Measurements from ENCODE around the gene TNFAIP2. TPM values are rescaled to one million over a fixed set of nuclear protein-coding genes. Genes with fewer than 3 reads are reported as not detected.

Gene TNFAIP2
- total and polyA plus RNA-seq, 4 donors: 8.9 to 32.0 (median 22.4) TPM

GRCh38 chr14:103095210-103095778 is 28.0 kb upstream of the TNFAIP2 start:
- no peaks in the 10 kb centered on the region for H3K9me3 ChIP-seq (ENCODE audit: control insufficient read depth in 4 of 4, low read length in 3 of 4)
- WGBS: 39% methylated on average over 11 of the region's 11 CpGs
- peak overlapping the region; percentile 78 to 86 for H3K27ac ChIP-seq (ENCODE audit: low read depth in 1 of 2, low read length in 2 of 2)
- TF ChIP-seq HNF4G (IDR thresholded peaks at IDR 0.05) (no peak), YY1 (IDR thresholded peaks at IDR 0.05) (peak; percentile 76)
- peaks cover 11 to 72% (median 43%) of the 10 kb centered on the region in 4 donors for H3K4me1 ChIP-seq (ENCODE audit: control insufficient read depth in 4 of 4, insufficient read depth in 4 of 4, low read length in 3 of 4)
- H3K4me3 ChIP-seq (ENCODE audit: low read depth in 1 of 3, low read length in 3 of 3): peak overlapping the region; percentile 35 to 79 (median 58)
- peak overlapping the region; percentile 15 to 86 for H3K9ac ChIP-seq (ENCODE audit: low read depth in 1 of 2, low read length in 2 of 2)
- no peaks in the 10 kb centered on the region for H3K36me3 ChIP-seq (ENCODE audit: control insufficient read depth in 4 of 4, insufficient read depth in 3 of 4, low read depth in 1 of 4, low read length in 3 of 4)
- no peak for DNase-seq (ENCODE audit: low spot score)
- no peaks in the 10 kb centered on the region for H3K27me3 ChIP-seq (ENCODE audit: control insufficient read depth in 4 of 4, insufficient read depth in 4 of 4, low read length in 3 of 4)

- peaks cover 12 to 77% (median 50%) of the 10 kb centered on the region in 4 donors for H3K4me1 ChIP-seq (ENCODE audit: control insufficient read depth in 4 of 4, insufficient read depth in 4 of 4, low read length in 3 of 4)
- TF ChIP-seq, protein P1, sequence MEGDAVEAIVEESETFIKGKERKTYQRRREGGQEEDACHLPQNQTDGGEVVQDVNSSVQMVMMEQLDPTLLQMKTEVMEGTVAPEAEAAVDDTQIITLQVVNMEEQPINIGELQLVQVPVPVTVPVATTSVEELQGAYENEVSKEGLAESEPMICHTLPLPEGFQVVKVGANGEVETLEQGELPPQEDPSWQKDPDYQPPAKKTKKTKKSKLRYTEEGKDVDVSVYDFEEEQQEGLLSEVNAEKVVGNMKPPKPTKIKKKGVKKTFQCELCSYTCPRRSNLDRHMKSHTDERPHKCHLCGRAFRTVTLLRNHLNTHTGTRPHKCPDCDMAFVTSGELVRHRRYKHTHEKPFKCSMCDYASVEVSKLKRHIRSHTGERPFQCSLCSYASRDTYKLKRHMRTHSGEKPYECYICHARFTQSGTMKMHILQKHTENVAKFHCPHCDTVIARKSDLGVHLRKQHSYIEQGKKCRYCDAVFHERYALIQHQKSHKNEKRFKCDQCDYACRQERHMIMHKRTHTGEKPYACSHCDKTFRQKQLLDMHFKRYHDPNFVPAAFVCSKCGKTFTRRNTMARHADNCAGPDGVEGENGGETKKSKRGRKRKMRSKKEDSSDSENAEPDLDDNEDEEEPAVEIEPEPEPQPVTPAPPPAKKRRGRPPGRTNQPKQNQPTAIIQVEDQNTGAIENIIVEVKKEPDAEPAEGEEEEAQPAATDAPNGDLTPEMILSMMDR (IDR thresholded peaks at IDR 0.05; ENCODE audit: low read depth, low read length, missing input control): no peak
- TF ChIP-seq HNF4A (conservative IDR thresholded peaks at IDR 0.05): no peak
- no peak for TF ChIP-seq RXRA (IDR thresholded peaks at IDR 0.05)
- no peak for TF ChIP-seq YY1 (IDR thresholded peaks at IDR 0.05)
- no peak for TF ChIP-seq EGR1 (IDR thresholded peaks at IDR 0.05; ENCODE audit: low read depth in 2 of 2)
- TF ChIP-seq HNF4G (IDR thresholded peaks at IDR 0.05): no peak
- TF ChIP-seq RAD21 (IDR thresholded peaks at IDR 0.05): no peak
- no peak overlapping the region for H3K27ac ChIP-seq (ENCODE audit: low read depth in 1 of 2, low read length in 2 of 2)
- H3K4me3 ChIP-seq (ENCODE audit: low read depth in 1 of 3, low read length in 3 of 3): no peak overlapping the region
- no peaks in the 10 kb centered on the region for H3K9me3 ChIP-seq (ENCODE audit: control insufficient read depth in 4 of 4, low read length in 3 of 4)
- no peaks in the 10 kb centered on the region for H3K27me3 ChIP-seq (ENCODE audit: control insufficient read depth in 4 of 4, insufficient read depth in 4 of 4, low read length in 3 of 4)
- DNase-seq (ENCODE audit: low spot score): no peak
- no peak overlapping the region for H3K9ac ChIP-seq (ENCODE audit: low read depth in 1 of 2, low read length in 2 of 2)
- H3K36me3 ChIP-seq (ENCODE audit: control insufficient read depth in 4 of 4, insufficient read depth in 3 of 4, low read depth in 1 of 4, low read length in 3 of 4): no peaks in the 10 kb centered on the region
- 84% methylated on average over 4 of the region's 4 CpGs for WGBS
Measured at GRCh38 chr14:103096387-103096786, 26.9 kb upstream of the TNFAIP2 start.

DNA sequence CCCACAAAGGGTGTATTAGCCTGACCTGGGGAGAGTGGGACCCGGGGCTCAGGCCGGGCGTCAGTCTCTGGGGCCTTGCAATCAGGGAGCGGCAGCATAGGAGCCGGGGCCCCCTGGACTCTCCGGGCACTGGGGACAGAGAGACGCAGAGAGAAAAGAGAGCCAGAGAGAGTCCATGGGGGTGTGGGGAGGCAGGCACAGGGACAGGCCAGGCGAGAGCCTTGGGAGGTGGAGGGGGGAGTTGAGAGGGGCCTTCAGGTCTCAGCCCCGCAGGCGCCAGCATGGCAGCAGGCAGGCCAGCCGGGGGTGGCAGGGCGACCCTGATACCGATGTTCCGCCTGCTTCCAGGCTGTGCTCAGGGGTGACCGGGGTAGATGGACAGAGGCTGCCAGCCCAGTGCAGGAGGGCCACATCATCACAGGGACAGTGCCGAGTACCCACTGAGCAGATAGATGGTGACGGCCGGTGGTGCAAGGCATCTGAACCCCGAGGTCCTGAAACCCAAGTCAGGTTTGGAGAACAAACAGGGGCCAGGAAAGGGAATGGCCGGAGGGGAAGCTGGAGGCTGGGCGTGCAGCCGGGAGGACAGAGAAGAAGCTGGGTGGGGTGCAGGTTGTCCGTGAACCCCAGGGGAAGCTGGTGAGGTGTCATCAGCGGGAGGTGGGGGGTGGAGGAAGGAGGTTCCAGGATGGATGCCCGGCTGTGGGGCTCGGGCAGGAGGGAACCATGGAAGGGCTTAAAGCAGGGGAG is 25.8 kb upstream of the TNFAIP2 start:
- H3K9me3 ChIP-seq (ENCODE audit: control insufficient read depth in 4 of 4, low read length in 3 of 4): no peaks in the 10 kb centered on the region
- no peaks in the 10 kb centered on the region for H3K36me3 ChIP-seq (ENCODE audit: control insufficient read depth in 4 of 4, insufficient read depth in 3 of 4, low read depth in 1 of 4, low read length in 3 of 4)
- H3K27ac ChIP-seq (ENCODE audit: low read depth in 1 of 2, low read length in 2 of 2): peak overlapping the region; percentile 91 to 94
- H3K9ac ChIP-seq (ENCODE audit: low read depth in 1 of 2, low read length in 2 of 2): no peak overlapping the region
- TF ChIP-seq ZBTB33 (IDR thresholded peaks at IDR 0.05) (no peak), NR2F2 (IDR thresholded peaks at IDR 0.05) (no peak), JUND (IDR thresholded peaks at IDR 0.05) (no peak), RAD21 (IDR thresholded peaks at IDR 0.05) (no peak), HNF4A (conservative IDR thresholded peaks at IDR 0.05) (no peak), YY1 (IDR thresholded peaks at IDR 0.05) (no peak), TAF1 (conservative IDR thresholded peaks at IDR 0.05) (no peak), EGR1 (IDR thresholded peaks at IDR 0.05; ENCODE audit: low read depth in 2 of 2) (no peak), FOXA2 (IDR thresholded peaks at IDR 0.05) (no peak), GABPA (IDR thresholded peaks at IDR 0.05 in 1 of 2, conservative IDR thresholded peaks at IDR 0.05 in 1 of 2) (no peak), HNF4G (IDR thresholded peaks at IDR 0.05) (no peak), FOXA1 (IDR thresholded peaks at IDR 0.05) (no peak), SP1 (IDR thresholded peaks at IDR 0.05) (no peak)
- TF ChIP-seq, protein P2, sequence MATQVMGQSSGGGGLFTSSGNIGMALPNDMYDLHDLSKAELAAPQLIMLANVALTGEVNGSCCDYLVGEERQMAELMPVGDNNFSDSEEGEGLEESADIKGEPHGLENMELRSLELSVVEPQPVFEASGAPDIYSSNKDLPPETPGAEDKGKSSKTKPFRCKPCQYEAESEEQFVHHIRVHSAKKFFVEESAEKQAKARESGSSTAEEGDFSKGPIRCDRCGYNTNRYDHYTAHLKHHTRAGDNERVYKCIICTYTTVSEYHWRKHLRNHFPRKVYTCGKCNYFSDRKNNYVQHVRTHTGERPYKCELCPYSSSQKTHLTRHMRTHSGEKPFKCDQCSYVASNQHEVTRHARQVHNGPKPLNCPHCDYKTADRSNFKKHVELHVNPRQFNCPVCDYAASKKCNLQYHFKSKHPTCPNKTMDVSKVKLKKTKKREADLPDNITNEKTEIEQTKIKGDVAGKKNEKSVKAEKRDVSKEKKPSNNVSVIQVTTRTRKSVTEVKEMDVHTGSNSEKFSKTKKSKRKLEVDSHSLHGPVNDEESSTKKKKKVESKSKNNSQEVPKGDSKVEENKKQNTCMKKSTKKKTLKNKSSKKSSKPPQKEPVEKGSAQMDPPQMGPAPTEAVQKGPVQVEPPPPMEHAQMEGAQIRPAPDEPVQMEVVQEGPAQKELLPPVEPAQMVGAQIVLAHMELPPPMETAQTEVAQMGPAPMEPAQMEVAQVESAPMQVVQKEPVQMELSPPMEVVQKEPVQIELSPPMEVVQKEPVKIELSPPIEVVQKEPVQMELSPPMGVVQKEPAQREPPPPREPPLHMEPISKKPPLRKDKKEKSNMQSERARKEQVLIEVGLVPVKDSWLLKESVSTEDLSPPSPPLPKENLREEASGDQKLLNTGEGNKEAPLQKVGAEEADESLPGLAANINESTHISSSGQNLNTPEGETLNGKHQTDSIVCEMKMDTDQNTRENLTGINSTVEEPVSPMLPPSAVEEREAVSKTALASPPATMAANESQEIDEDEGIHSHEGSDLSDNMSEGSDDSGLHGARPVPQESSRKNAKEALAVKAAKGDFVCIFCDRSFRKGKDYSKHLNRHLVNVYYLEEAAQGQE (IDR thresholded peaks at IDR 0.05): no peak
- TF ChIP-seq, protein P3, sequence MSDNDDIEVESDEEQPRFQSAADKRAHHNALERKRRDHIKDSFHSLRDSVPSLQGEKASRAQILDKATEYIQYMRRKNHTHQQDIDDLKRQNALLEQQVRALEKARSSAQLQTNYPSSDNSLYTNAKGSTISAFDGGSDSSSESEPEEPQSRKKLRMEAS (IDR thresholded peaks at IDR 0.05): no peak
- H3K4me1 ChIP-seq (ENCODE audit: control insufficient read depth in 4 of 4, insufficient read depth in 4 of 4, low read length in 3 of 4): peaks cover 18 to 82% (median 57%) of the 10 kb centered on the region in 4 donors
- no peaks in the 10 kb centered on the region for H3K27me3 ChIP-seq (ENCODE audit: control insufficient read depth in 4 of 4, insufficient read depth in 4 of 4, low read length in 3 of 4)
- no peak overlapping the region for H3K4me3 ChIP-seq (ENCODE audit: low read depth in 1 of 3, low read length in 3 of 3)
- 79% methylated on average over 26 of the region's 26 CpGs for WGBS
- DNase-seq (ENCODE audit: low spot score): no peak

Measured in liver (tissue), 9 donors.